Body of pancreas (tissue), 4 donors: ENCODE measurements around the gene SNAP25.

Source experiments
- POLR2A ChIP-seq, 3 donors: fragments of 450-650 bp; IDR thresholded peaks; one replicate each; pipeline ENCODE4 v1.6.1; 2016; ENCODE audit warnings: antibody characterized with exemption in 3 of 3, mild to moderate bottlenecking in 2 of 3
- TF ChIP-seq, protein P1 (sequence below), 7 experiments: fragments of 450-650 bp in 4 of 7; fragments of 200-600 bp in 3 of 7; sonication (generic) in 3 of 7; IDR thresholded peaks; one replicate each; pipeline ENCODE4 v1.5.1; 2016 to 2019; ENCODE audit warnings: antibody characterized with exemption in 7 of 7

DNA sequence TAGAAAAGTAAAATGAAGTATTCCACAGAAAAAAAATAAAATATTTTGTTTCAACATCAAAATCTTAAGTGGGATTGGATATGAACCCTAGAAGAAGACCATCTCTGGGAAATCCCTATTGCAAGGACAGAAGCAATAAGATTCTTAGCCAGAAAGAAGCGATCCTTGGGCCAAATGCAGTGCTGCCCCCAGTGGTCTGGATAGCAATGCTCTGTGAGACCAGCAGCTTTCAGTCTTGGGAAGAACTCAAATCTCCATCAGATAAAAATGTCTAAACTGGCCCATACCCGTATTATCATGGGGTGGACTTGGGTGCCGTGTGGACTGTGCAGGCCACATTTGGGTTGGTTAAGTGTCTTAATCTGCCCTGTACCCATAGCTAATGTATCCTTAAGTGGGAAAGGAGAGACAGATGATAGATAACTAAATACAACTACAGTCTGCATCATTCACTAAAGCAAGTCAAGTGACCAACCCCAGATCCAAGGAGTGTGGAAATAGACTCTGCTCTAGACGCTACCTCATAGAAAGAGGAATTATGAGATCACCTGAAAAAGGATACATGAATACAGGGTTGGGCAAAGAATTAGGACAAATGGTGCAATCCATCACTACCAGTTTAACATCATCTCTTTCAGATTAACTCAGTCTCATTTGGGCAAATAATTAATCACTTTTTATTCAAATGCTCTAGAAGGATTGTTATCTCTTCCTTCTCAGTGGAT, 38.9 kb upstream of the SNAP25 start:
- TF ChIP-seq, protein P1, sequence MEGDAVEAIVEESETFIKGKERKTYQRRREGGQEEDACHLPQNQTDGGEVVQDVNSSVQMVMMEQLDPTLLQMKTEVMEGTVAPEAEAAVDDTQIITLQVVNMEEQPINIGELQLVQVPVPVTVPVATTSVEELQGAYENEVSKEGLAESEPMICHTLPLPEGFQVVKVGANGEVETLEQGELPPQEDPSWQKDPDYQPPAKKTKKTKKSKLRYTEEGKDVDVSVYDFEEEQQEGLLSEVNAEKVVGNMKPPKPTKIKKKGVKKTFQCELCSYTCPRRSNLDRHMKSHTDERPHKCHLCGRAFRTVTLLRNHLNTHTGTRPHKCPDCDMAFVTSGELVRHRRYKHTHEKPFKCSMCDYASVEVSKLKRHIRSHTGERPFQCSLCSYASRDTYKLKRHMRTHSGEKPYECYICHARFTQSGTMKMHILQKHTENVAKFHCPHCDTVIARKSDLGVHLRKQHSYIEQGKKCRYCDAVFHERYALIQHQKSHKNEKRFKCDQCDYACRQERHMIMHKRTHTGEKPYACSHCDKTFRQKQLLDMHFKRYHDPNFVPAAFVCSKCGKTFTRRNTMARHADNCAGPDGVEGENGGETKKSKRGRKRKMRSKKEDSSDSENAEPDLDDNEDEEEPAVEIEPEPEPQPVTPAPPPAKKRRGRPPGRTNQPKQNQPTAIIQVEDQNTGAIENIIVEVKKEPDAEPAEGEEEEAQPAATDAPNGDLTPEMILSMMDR (IDR thresholded peaks at IDR 0.05), result peak in 1 of 7 experiments; percentile 5
- TF ChIP-seq POLR2A (IDR thresholded peaks at IDR 0.05), result no peak
